DND-41 (cell line): ENCODE measurements around the gene CYP3A4.

Experiments
- ATAC-seq: fragments of 200-7000 bp; cut with Tn5 transposase; 3 replicates; pipeline ENCODE4 v1.9.1; 2021; ENCODE audit warnings: low read depth; ENCODE audit not compliant: insufficient read depth
- DNase-seq: peaks from one replicate; pipeline ENCODE4 v3.0.0-alpha.2; 2020
- H2AFZ ChIP-seq: 2 replicates; pipeline ENCODE4 v1.6.0; 2012; ENCODE audit warnings: low read depth, low read length
- H3K27ac ChIP-seq: 2 replicates; pipeline ENCODE4 v1.5.1; 2012; ENCODE audit warnings: low read length, inconsistent platforms
- H3K27me3 ChIP-seq: fragments of 200-600 bp; sonication (generic); 2 replicates; pipeline ENCODE4 v1.6.0; 2012; ENCODE audit warnings: low read length, mild to moderate bottlenecking, inconsistent platforms; ENCODE audit not compliant: insufficient read depth, poor library complexity
- H3K36me3 ChIP-seq: 2 replicates; pipeline ENCODE4 v1.5.1; 2012; ENCODE audit warnings: low read length, inconsistent platforms; ENCODE audit not compliant: insufficient read depth
- H3K4me1 ChIP-seq: 2 replicates; pipeline ENCODE4 v1.5.1; 2012; ENCODE audit warnings: mild to moderate bottlenecking, low read length; ENCODE audit not compliant: insufficient read depth
- H3K4me2 ChIP-seq: 2 replicates; pipeline ENCODE4 v1.6.0; 2012; ENCODE audit warnings: mild to moderate bottlenecking, moderate library complexity, low read length, inconsistent platforms; ENCODE audit not compliant: insufficient read depth
- H3K4me3 ChIP-seq, 2 experiments: fragments of 200-600 bp in 1 of 2; shearing (Covaris generic) in 1 of 2; 2 replicates each; pipeline ENCODE4 v1.5.1; 2012 to 2016; ENCODE audit warnings: inconsistent platforms in 2 of 2, low read length in 2 of 2, mild to moderate bottlenecking in 2 of 2, low read depth in 1 of 2, moderate library complexity in 1 of 2
- H3K79me2 ChIP-seq: 2 replicates; pipeline ENCODE4 v1.6.0; 2012; ENCODE audit warnings: low read length, inconsistent platforms; ENCODE audit not compliant: insufficient read depth
- H3K9ac ChIP-seq: 2 replicates; pipeline ENCODE4 v1.6.0; 2012; ENCODE audit warnings: low read depth, mild to moderate bottlenecking, inconsistent platforms, low read length, moderate library complexity
- H3K9me3 ChIP-seq: 2 replicates; pipeline ENCODE4 v1.5.1; 2012; ENCODE audit warnings: low read length, moderate library complexity, mild to moderate bottlenecking, inconsistent platforms; ENCODE audit not compliant: insufficient read depth, severe bottlenecking
- H4K20me1 ChIP-seq: 2 replicates; pipeline ENCODE4 v1.6.0; 2012; ENCODE audit warnings: low read length; ENCODE audit not compliant: insufficient read depth
- CTCF ChIP-seq: IDR thresholded peaks from 2 replicates; pipeline ENCODE4 v1.5.1; 2012; ENCODE audit warnings: borderline replicate concordance, low read length, moderate library complexity, mild to moderate bottlenecking; ENCODE audit not compliant: poor library complexity, severe bottlenecking; ENCODE audit errors: extremely low read depth
- EZH2 ChIP-seq: IDR thresholded peaks from 3 replicates; pipeline ENCODE4 v1.6.1; 2012; ENCODE audit warnings: borderline replicate concordance, low read depth, mild to moderate bottlenecking, moderate library complexity, low read length, inconsistent platforms; ENCODE audit not compliant: severe bottlenecking

Gene CYP3A4

GRCh38 chr7:99768471-99768870 is 15.5 kb downstream of the CYP3A4 start:
- Histone ChIP-seq H3K36me3 (no peaks in the 10 kb centered on the region), H3K79me2 (no peaks in the 10 kb centered on the region), H3K27ac (no peak overlapping the region), H3K27me3 (no peaks in the 10 kb centered on the region), H3K9me3 (no peaks in the 10 kb centered on the region), H3K4me2 (no peak overlapping the region), H3K4me3 (no peak overlapping the region), H2AFZ (no peak overlapping the region), H4K20me1 (no peaks in the 10 kb centered on the region), H3K4me1 (peaks cover 8% of the 10 kb centered on the region; the same call in 1 of the 2 replicates), H3K9ac (no peak overlapping the region)
- ATAC-seq (no peak), DNase-seq (no peak)
- TF ChIP-seq EZH2: no peak
- no peak for TF ChIP-seq CTCF

GRCh38 chr7:99767662-99768061 is 16.3 kb downstream of the CYP3A4 start:
- H3K9me3 ChIP-seq: no peaks in the 10 kb centered on the region
- no peak overlapping the region for H3K4me3 ChIP-seq
- TF ChIP-seq CTCF (no peak), EZH2 (no peak)
- no peaks in the 10 kb centered on the region for H3K79me2 ChIP-seq
- no peaks in the 10 kb centered on the region for H4K20me1 ChIP-seq
- H3K27ac ChIP-seq: no peak overlapping the region
- DNase-seq (no peak), ATAC-seq (no peak)
- no peak overlapping the region for H3K9ac ChIP-seq
- no peaks in the 10 kb centered on the region for H3K27me3 ChIP-seq
- H3K4me2 ChIP-seq: no peak overlapping the region
- no peaks in the 10 kb centered on the region for H3K36me3 ChIP-seq
- H3K4me1 ChIP-seq: peaks cover 8% of the 10 kb centered on the region; the same call in 1 of the 2 replicates
- no peak overlapping the region for H2AFZ ChIP-seq

- Histone ChIP-seq H3K4me3 (no peak overlapping the region), H3K27ac (no peak overlapping the region), H3K27me3 (no peaks in the 10 kb centered on the region), H3K36me3 (no peaks in the 10 kb centered on the region), H4K20me1 (no peaks in the 10 kb centered on the region), H3K9me3 (no peaks in the 10 kb centered on the region), H2AFZ (no peak overlapping the region), H3K9ac (no peak overlapping the region), H3K79me2 (no peaks in the 10 kb centered on the region), H3K4me2 (no peak overlapping the region), H3K4me1 (peaks cover 8% of the 10 kb centered on the region; the same call in 1 of the 2 replicates)
- ATAC-seq (no peak), DNase-seq (no peak)
- TF ChIP-seq CTCF (no peak), EZH2 (no peak)
Measured at GRCh38 chr7:99766484-99767099, 17.4 kb downstream of the CYP3A4 start.

- Histone ChIP-seq H3K4me3 (no peak overlapping the region), H3K4me2 (no peak overlapping the region), H4K20me1 (no peaks in the 10 kb centered on the region), H3K27me3 (no peaks in the 10 kb centered on the region), H3K79me2 (no peaks in the 10 kb centered on the region), H3K9ac (no peak overlapping the region), H3K9me3 (no peaks in the 10 kb centered on the region), H3K4me1 (peaks cover 8% of the 10 kb centered on the region; the same call in 1 of the 2 replicates), H3K27ac (no peak overlapping the region), H3K36me3 (no peaks in the 10 kb centered on the region), H2AFZ (no peak overlapping the region)
- TF ChIP-seq CTCF (no peak), EZH2 (no peak)
- no peak for ATAC-seq
- DNase-seq: no peak
Measured at GRCh38 chr7:99764478-99764877, 19.5 kb downstream of the CYP3A4 start.
